GM13976 (cell line): ENCODE data around the gene ERC1.

Experiments
- DNase-seq: peaks from one replicate; pipeline ENCODE4 v3.0.0; 2012; ENCODE audit warnings: low spot score
- CTCF ChIP-seq: IDR thresholded peaks from 2 replicates; pipeline ENCODE4 v1.5.1; 2012; ENCODE audit warnings: borderline replicate concordance, mild to moderate bottlenecking; ENCODE audit not compliant: insufficient read depth; ENCODE audit errors: extremely low read depth, missing control alignments, control extremely low read depth
- in situ Hi-C: fragments of 300-500 bp; cut with MboI; formaldehyde crosslinking; loops from one replicate; pipeline ENCODE4 v1.12.0; 2022; ENCODE audit warnings: low sequenced_read_pairs, mixed read lengths, inconsistent platforms; ENCODE audit not compliant: unreplicated experiment

Gene ERC1

GRCh38 chr12:1291601-1292332 is 300.7 kb downstream of the ERC1 start:
- no peak for DNase-seq
- no peak for TF ChIP-seq CTCF
- in situ Hi-C loops: no loop called here

- in situ Hi-C loops: no loop called here
- no peak for TF ChIP-seq CTCF
- no peak for DNase-seq
These were observed 302.9 kb downstream of the ERC1 start for GRCh38 chr12:1293901-1294300.

GRCh38 chr12:1297206-1297605 is 306.2 kb downstream of the ERC1 start:
- DNase-seq: no peak
- no peak for TF ChIP-seq CTCF
- in situ Hi-C loops: no loop called here

GRCh38 chr12:1297639-1298175 is 306.7 kb downstream of the ERC1 start:
- DNase-seq: no peak
- no peak for TF ChIP-seq CTCF
- in situ Hi-C loops: no loop called here

- no peak for DNase-seq
- in situ Hi-C loops: no loop called here
These were observed 309.4 kb downstream of the ERC1 start for GRCh38 chr12:1300460-1300859.

GRCh38 chr12:1302201-1302870 is 311.3 kb downstream of the ERC1 start:
- DNase-seq: no peak
- no peak for TF ChIP-seq CTCF
- in situ Hi-C loops: no loop called here

More at GRCh38 chr12:1300460-1300859, 309.4 kb downstream of the ERC1 start:
- no peak for TF ChIP-seq CTCF

- in situ Hi-C loops: no loop called here
- TF ChIP-seq CTCF: no peak
- no peak for DNase-seq
These were observed 314.0 kb downstream of the ERC1 start for GRCh38 chr12:1305063-1305434.
